DMS 273 treated with DMSO at 0.1 percent for 48 hours (cell line): ENCODE results near the gene SEZ6.
A peak's percentile ranks its signal among the peaks of the same experiment; 100 is the strongest.

ENCODE experiments used
- DNase-seq: peaks from one replicate; lab custom pipeline; 2025; lab: John Stamatoyannopoulos, UW

Gene SEZ6

GRCh38 chr17:29003289-29003688, 2.5 kb downstream of the SEZ6 start:
- no peak for DNase-seq

GRCh38 chr17:29002811-29003210, 3.0 kb downstream of the SEZ6 start:
- DNase-seq = no peak

- DNase-seq = no peak
These were observed 4.9 kb downstream of the SEZ6 start for GRCh38 chr17:29000973-29001372.

- no peak for DNase-seq
These were observed 6.6 kb downstream of the SEZ6 start for GRCh38 chr17:28999206-28999605.

GRCh38 chr17:28997806-28998205, 8.0 kb downstream of the SEZ6 start:
- DNase-seq = no peak

- DNase-seq = no peak
These were observed 9.2 kb downstream of the SEZ6 start for GRCh38 chr17:28996554-28997096.

GRCh38 chr17:28993645-28994426, 12.0 kb downstream of the SEZ6 start:
- no peak for DNase-seq

GRCh38 chr17:28992625-28993600, 12.9 kb downstream of the SEZ6 start:
- DNase-seq = no peak

- no peak for DNase-seq
These were observed 13.6 kb downstream of the SEZ6 start for GRCh38 chr17:28992185-28992584.

- no peak for DNase-seq
These were observed 14.1 kb downstream of the SEZ6 start for GRCh38 chr17:28991779-28992178.

GRCh38 chr17:28989028-28989427, 16.8 kb downstream of the SEZ6 start:
- DNase-seq = no peak

GRCh38 chr17:28988475-28988874, 17.4 kb downstream of the SEZ6 start:
- DNase-seq = no peak

- DNase-seq = no peak
These were observed 18.8 kb downstream of the SEZ6 start for GRCh38 chr17:28986714-28987655.

GRCh38 chr17:28985950-28986713, 19.7 kb downstream of the SEZ6 start:
- DNase-seq = no peak

GRCh38 chr17:28983286-28984230, 22.3 kb downstream of the SEZ6 start:
- peak; percentile 92 for DNase-seq

- no peak for DNase-seq
These were observed 23.6 kb downstream of the SEZ6 start for GRCh38 chr17:28982131-28982793.

GRCh38 chr17:28978356-28978964, 27.4 kb downstream of the SEZ6 start:
- DNase-seq = no peak

- no peak for DNase-seq
These were observed 28.0 kb downstream of the SEZ6 start for GRCh38 chr17:28977659-28978355.
